ENCODE measurements around the gene ZNF541. TPM values are rescaled to one million over a fixed set of nuclear protein-coding genes. Genes with fewer than 3 reads are reported as not detected.

ZNF541 gene
- polyA plus RNA-seq, 1 experiment: not detected

GRCh38 chr19:47582320-47582909 is 9.5 kb upstream of the ZNF541 start:
- Histone ChIP-seq H3K4me3 (ENCODE audit: low read depth, low read length) (peak overlapping the region; percentile 28), H3K9me3 (ENCODE audit: control insufficient read depth, insufficient read depth, low read length) (peaks cover 19% of the 10 kb centered on the region), H3K27ac (ENCODE audit: low read depth, low read length) (peak overlapping the region; percentile 33), H3K27me3 (ENCODE audit: control insufficient read depth, insufficient read depth, low read length) (no peaks in the 10 kb centered on the region)
- ChIA-PET CTCF (no interaction called here), POLR2A (no interaction called here)
- no peak for DNase-seq (ENCODE audit: low read depth, low spot score)
- TF ChIP-seq CTCF (IDR thresholded peaks at IDR 0.05; ENCODE audit: low read depth, low read length): no peak

- Histone ChIP-seq H3K27me3 (ENCODE audit: control insufficient read depth, insufficient read depth, low read length) (no peaks in the 10 kb centered on the region), H3K9me3 (ENCODE audit: control insufficient read depth, insufficient read depth, low read length) (peaks cover 14% of the 10 kb centered on the region), H3K27ac (ENCODE audit: low read depth, low read length) (peak overlapping the region; percentile 57), H3K4me3 (ENCODE audit: low read depth, low read length) (peak overlapping the region; percentile 28; the same call in 1 of the 2 replicates)
- DNase-seq (ENCODE audit: low read depth, low spot score): no peak
- TF ChIP-seq CTCF (IDR thresholded peaks at IDR 0.05; ENCODE audit: low read depth, low read length): no peak
- ChIA-PET CTCF (no interaction called here), POLR2A (no interaction called here)
These were observed 8.8 kb upstream of the ZNF541 start for GRCh38 chr19:47581605-47582319.

- ChIA-PET CTCF (no interaction called here), POLR2A (no interaction called here)
- no peaks in the 10 kb centered on the region for H3K27me3 ChIP-seq (ENCODE audit: control insufficient read depth, insufficient read depth, low read length)
- no peak overlapping the region for H3K27ac ChIP-seq (ENCODE audit: low read depth, low read length)
- peaks cover 3% of the 10 kb centered on the region; the same call in 1 of the 2 replicates for H3K9me3 ChIP-seq (ENCODE audit: control insufficient read depth, insufficient read depth, low read length)
- DNase-seq (ENCODE audit: low read depth, low spot score): no peak
- TF ChIP-seq CTCF (IDR thresholded peaks at IDR 0.05; ENCODE audit: low read depth, low read length): no peak
- no peak overlapping the region for H3K4me3 ChIP-seq (ENCODE audit: low read depth, low read length)
These were observed 7.4 kb upstream of the ZNF541 start for GRCh38 chr19:47580397-47580796.

GRCh38 chr19:47572635-47573034 is 313 bp downstream of the ZNF541 start:
- CTCF ChIA-PET: no interaction called here

More at GRCh38 chr19:47572635-47573034, 313 bp downstream of the ZNF541 start:
- no peak for DNase-seq (ENCODE audit: low read depth, low spot score)
- Histone ChIP-seq H3K4me3 (ENCODE audit: low read depth, low read length) (no peak overlapping the region), H3K27ac (ENCODE audit: low read depth, low read length) (no peak overlapping the region), H3K27me3 (ENCODE audit: control insufficient read depth, insufficient read depth, low read length) (peaks cover 20% of the 10 kb centered on the region), H3K9me3 (ENCODE audit: control insufficient read depth, insufficient read depth, low read length) (peaks cover 14% of the 10 kb centered on the region; the same call in 1 of the 2 replicates)
- POLR2A ChIA-PET: no interaction called here
- no peak for TF ChIP-seq CTCF (IDR thresholded peaks at IDR 0.05; ENCODE audit: low read depth, low read length)
